Kidney glomerular epithelial cell (primary cell): ENCODE measurements around the gene FANCG.

Experiments
- DNase-seq: peaks from one replicate; lab custom pipeline; 2025; lab: John Stamatoyannopoulos, UW

The FANCG gene

DNA sequence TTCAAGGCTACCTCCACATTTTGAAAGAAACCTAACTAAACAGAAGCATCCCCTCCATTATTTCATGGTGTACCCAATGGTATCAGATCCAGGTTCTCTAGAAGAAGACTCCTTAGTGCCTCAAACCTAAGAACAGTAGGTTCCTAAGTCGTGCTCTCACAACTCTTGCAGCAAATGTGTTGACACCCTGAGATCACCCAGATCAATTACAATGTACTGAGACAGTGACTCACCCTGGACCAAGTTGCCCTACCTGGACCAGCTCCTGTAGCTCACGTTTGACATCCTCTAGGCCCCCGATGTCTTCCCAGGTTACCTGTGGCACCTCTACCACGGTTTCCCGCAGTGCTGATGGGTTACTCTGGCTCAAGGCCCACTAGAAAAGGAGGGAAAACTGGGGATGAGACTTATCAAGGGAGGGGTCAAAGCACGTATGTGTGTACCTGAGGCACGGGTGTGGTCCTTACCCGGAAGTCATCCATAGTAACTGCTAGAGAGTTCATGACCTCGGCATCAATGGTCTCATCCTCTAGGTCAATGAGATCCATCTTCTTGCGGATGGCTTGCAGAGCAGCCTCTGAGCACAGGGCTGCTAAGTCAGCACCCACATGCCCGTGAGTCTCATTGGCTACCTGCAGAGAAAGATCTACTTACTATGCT is 19.1 kb downstream of the FANCG start:
- DNase-seq: no peak

- no peak for DNase-seq
Observed at GRCh38 chr9:35059438-35059837, 20.3 kb downstream of the FANCG start.

DNA sequence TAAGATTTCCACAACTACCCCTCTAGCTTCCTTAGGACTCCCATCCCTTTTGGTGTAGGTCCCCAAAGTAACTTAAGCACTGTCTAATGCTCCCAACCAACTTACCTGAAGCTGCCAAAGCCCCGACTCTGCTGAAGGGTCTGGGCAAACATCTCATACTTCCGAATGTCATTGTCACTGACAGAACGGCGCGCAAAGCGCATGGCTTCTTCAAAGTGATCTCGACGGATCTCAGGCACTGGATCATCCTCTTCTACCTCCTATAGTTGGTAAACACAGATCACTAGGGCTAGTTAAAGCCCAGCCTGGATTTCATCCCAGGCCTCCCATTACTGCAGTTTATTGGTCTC is 22.5 kb downstream of the FANCG start:
- no peak for DNase-seq

DNA sequence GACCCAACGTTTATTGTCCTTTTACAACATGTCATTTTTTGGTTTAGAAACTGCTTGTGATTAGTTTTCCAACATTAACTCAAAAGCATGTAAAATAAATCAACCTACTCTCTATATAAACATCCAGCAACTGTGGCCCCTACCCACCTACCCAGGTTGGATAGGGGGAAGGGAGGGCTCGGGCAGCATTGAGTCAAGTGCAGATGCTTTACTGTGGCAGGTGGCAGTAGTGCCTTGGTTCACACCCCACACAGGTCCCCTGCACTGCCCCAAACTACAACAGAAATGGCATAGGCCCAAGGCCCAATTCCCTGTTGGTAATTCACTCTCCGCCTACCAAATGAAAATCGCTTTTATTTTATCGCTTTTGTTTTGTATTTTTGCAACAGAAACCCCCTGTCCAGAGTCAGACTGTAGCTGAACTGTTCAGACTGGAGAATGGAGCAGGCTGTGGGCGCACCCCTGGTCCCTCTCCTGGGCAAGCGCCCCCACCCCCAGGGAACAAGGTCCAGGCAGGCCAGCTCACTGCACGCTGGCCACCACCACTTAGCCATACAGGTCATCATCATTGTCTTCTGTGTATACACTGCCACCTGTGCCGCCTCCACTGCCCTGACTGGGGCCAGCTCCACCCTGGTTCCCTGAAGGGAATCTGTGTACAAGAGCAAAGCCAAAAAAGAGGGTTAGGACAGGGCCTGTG is 23.0 kb downstream of the FANCG start:
- DNase-seq: no peak

DNA sequence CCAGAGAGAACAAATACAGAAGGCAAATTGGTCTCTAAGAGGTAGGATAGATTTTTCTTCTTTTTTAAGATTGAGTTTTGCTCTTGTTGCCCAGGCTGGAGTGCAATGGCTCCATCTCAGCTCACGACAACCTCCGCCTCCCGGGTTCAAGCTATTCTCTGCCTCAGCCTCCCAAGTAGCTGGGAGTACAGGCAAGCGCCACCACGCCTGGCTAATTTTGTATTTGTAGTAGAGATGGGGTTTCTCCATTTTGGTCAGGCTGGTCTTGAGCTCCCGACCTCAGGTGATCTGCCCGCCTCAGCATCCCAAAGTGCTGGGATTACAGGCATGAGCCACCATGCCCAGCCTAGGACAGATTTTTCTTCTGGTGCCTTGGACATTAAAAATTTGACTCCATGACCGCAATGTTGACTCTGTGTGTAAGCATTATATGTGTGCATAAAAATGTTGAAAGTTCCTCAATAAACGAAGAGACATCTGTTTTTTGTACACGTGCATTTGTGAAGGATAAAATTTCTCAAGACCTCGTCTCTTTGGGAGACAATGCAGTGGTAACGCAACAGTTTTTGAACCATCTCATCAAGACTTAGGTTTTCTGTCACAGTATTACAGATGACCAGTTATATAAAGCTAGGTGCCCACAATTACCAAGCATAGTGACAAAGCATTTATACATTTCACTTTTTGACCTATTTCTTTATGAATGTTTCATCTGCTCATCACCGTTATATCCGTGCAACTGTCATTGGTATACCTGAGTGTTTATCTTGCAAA is 24.7 kb downstream of the FANCG start:
- no peak for DNase-seq

- no peak for DNase-seq
Observed at GRCh38 chr9:35054185-35054835, 25.4 kb downstream of the FANCG start.

DNA sequence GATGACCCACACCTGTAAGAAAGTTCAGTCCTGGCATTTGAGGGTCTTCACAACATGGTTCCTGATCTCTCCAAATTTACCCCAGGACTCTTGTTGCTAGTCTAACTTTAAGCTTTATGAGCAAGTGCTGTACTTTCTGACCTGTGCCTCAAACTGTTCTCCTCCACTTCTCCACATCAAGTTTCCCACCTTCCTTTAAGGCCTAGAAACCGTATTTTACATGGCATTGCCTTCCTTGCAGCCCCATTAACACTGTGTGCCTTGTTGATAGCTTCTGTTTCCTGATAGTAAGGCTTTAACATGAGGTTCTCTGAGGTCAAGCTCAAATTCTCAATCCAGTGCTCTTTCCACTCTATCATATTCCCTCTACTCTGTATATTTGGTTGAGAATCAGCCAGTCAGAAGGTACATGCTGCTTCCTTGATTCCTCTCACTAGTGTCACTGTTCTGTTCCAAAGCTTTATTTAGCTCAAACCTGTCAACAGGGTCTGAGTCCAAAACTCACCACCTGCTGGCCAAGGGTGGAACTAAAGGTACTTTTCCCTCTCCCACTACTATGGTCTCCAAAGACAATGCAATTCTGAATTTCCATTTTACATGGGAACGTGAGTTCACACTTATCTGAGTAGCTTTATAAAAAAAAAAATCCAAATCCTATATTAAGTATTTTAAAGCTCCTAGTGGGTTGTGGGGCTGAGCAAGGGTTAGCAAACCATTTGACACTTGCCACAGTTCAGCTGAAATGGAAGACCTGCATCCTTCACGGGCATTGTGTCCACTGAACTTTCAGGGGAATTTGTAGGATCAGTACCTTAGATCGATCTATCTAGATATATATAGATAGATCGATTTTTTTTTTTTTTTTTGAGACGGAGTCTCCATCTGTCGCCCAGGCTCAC is 28.4 kb downstream of the FANCG start:
- no peak for DNase-seq

DNA sequence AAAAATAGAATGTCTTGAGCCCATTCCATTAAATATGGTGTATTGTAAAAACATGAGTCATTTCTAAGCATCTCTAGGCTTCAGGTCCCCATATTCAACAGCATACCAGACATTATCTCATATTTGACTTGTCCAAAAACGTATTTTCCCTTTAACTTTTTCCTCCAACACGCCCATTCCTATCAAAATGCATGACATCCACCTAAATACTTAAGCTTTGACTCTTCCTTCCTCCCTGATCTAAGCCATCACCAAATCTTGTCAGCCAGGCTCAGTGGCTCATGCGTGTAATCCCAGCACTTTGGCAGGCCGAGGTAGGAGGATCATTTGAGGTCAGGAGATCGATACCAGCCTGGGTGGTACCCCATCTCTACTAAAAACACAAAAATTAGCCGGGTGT is 31.2 kb downstream of the FANCG start:
- DNase-seq: no peak

- DNase-seq: no peak
Observed at GRCh38 chr9:35044071-35044470, 35.7 kb downstream of the FANCG start.

- DNase-seq: no peak
Observed at GRCh38 chr9:35042891-35043545, 36.7 kb downstream of the FANCG start.

- no peak for DNase-seq
Observed at GRCh38 chr9:35042081-35042604, 37.6 kb downstream of the FANCG start.

DNA sequence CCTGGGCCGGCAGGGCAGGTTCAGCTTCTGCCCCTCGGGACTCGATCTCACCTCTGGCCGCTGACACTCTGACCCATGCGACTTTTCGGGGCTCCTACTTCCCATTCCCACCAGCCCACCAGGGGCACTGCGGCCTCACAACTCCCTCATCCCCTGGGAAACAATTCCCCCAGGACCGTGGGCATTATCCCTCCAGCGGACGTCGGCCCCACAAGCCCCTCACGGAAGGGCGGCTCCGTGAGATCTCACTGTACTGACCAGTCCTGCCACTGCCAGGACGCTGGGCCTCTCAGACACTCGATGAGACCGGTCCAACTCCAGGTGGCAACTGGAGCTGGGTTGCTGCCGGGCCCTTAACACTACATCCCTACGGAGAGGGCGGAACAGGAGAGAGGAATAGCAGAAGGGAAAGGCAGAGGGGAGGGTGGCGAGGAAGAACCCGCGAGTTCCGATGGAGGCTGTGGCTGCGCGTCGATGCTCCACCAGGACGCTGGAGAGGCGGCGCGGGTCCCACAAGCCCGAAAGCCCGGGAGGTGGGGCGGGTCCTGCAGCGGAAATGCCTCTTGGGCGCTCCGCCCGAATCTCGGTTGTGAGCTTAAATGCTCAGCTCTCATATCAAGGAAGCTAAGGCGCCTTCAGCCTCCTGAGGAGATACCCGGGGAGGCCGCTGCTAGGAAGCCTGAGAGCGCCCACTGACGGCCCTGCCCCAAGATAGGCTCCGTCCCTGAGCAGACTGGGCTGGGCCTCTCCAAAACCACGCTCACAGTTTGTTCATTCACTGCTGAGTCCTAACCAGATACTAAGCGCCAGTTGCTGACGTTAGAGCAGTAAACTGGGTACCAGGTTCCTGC is 43.7 kb downstream of the FANCG start:
- DNase-seq: no peak

- no peak for DNase-seq
Observed at GRCh38 chr9:35033101-35033500, 46.6 kb downstream of the FANCG start.

GRCh38 chr9:35029852-35030251 is 49.9 kb downstream of the FANCG start:
- DNase-seq: no peak

DNA sequence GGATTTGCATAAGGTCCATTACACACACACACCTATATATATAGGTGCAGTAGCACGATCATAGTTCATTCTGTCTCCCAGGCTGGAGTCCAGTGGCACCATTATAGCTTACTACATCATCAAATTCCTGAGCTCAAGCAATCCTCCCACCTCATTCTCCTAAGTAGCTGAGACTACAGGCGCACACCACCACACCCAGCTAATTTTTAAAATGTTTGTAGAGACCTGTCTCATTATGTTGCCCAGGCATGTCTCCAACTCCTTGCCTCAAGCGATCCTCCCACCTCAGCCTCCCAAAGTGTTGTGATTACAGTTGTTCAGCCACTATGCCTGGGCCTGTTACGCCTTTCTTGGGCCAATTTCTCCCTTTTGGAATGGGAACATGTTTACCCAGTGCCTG is 50.5 kb downstream of the FANCG start:
- DNase-seq: no peak

DNA sequence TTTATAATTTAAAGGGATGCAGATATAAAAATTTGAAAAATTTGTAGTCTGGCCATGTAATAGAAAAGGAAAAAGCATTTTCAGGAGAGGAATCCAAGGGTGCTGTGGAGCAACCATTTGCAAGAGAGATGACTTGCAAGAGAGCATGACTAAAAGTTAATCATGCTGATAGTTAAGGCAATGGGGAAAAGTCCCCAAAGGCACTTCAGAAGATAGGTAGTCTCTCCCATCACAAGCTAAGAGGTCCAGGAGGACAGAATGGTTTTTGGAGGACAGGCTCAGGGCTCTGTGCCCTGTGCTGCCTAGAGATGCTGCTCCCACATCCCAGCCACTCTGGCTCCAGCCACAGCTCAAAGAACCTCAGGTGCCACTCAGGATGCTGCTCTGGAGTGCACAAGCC is 51.4 kb downstream of the FANCG start:
- DNase-seq: no peak

GRCh38 chr9:35027860-35028259 is 51.9 kb downstream of the FANCG start:
- DNase-seq: no peak

- no peak for DNase-seq
Observed at GRCh38 chr9:35027374-35027773, 52.4 kb downstream of the FANCG start.

- DNase-seq: no peak
Observed at GRCh38 chr9:35026671-35027070, 53.1 kb downstream of the FANCG start.
